Sigmoid colon (tissue), 7 donors: Measurements from ENCODE around the gene IL1R1. TPM values are rescaled to one million over a fixed set of nuclear protein-coding genes. Genes with fewer than 3 reads are reported as not detected.
"Not testable (repeated sequence)": the region's sequence is repeated elsewhere in the genome, so short reads cannot be mapped to it uniquely, and the experiment has no call there.

ENCODE experiments used
- DNase-seq: peaks from one replicate; pipeline ENCODE4 v3.0.0-alpha.2; 2019
- H3K27ac ChIP-seq, 4 donors: fragments of 200-600 bp; sonication (generic); one replicate each; pipeline ENCODE4 v1.5.1; 2016 to 2019; ENCODE audit warnings: mild to moderate bottlenecking in 1 of 4
- H3K27me3 ChIP-seq, 3 donors: fragments of 200-600 bp; sonication (generic); one replicate each; pipeline ENCODE4 v1.5.1; 2019; ENCODE audit warnings: mild to moderate bottlenecking in 1 of 3
- H3K36me3 ChIP-seq, 4 donors: fragments of 200-600 bp; sonication (generic); one replicate each; pipeline ENCODE4 v1.5.1; 2016 to 2019
- H3K4me1 ChIP-seq, 4 donors: fragments of 200-600 bp; sonication (generic); one replicate each; pipeline ENCODE4 v1.5.1; 2017 to 2019
- H3K4me3 ChIP-seq, 4 donors: fragments of 200-600 bp; sonication (generic); one replicate each; pipeline ENCODE4 v1.5.1; 2017 to 2019; ENCODE audit warnings: mild to moderate bottlenecking in 2 of 4, moderate library complexity in 1 of 4
- H3K9me3 ChIP-seq, 4 donors: fragments of 200-600 bp in 3 of 4; sonication (generic) in 3 of 4; one replicate each; pipeline versions ENCODE4 v1.5.1 to v1.6.1; 2013 to 2019
- CTCF ChIP-seq, 4 experiments: fragments of 450-650 bp in 3 of 4; fragments of 200-600 bp in 1 of 4; IDR thresholded peaks; one replicate each; pipeline ENCODE4 v1.5.1; 2016 to 2019; ENCODE audit warnings: antibody characterized with exemption in 4 of 4, mild to moderate bottlenecking in 3 of 4, moderate library complexity in 2 of 4
- EP300 ChIP-seq, 4 donors: sonication (generic); formaldehyde crosslinking; IDR thresholded peaks; one replicate each; pipeline ENCODE4 v1.6.1; 2017; ENCODE audit warnings: antibody characterized with exemption in 4 of 4
- POLR2A ChIP-seq, 2 donors: fragments of 450-650 bp; IDR thresholded peaks; one replicate each; pipeline ENCODE4 v1.6.1; 2016; ENCODE audit warnings: antibody characterized with exemption in 2 of 2, mild to moderate bottlenecking in 2 of 2, moderate library complexity in 2 of 2
- POLR2AphosphoS5 ChIP-seq, 4 donors: sonication (generic); formaldehyde crosslinking; IDR thresholded peaks; one replicate each; pipeline ENCODE4 v1.6.1; 2017; ENCODE audit warnings: antibody characterized with exemption in 4 of 4
- WGBS, 2 donors: extraction: QIAGEN DNeasy Blood & Tissue Kit; methylation state at CpG; one replicate each; pipeline ENCODE4 v1.1.7; 2013; 5-methylcytosine and 5-hydroxymethylcytosine counted together
- intact Hi-C: fragments of 100-400 bp; cut with DNase I; formaldehyde crosslinking; loops from one replicate; pipeline ENCODE4 v1.15.1; 2023
- polyA plus RNA-seq, 3 donors: library from polyadenylated mRNA; stranded (reverse); fragments of 200-250 nt; gene quantifications; one replicate each; pipeline ENCODE4 v1.2.3, GENCODE V29; 2013
- total RNA-seq, 4 donors: library from RNA; depleted of rRNA; stranded (reverse); fragments of >200 nt; gene quantifications; one replicate each; pipeline ENCODE4 v1.1.0, GENCODE V29; 2016
- donor health status: healthy with polysubstance abuse.
- donor health status: Bipolar disorder and iron deficiency.
- donor health status: healthy.

The IL1R1 gene
- total and polyA plus RNA-seq, 7 donors: 14.6 to 144 (median 43.2) TPM

GRCh38 chr2:102101849-102102635 is 40.5 kb upstream of the IL1R1 start:
- DNase-seq: no peak
- H3K9me3 ChIP-seq: no peaks in the 10 kb centered on the region
- H3K4me1 ChIP-seq: peaks cover 0 to 51% (median 20%) of the 10 kb centered on the region in 4 donors
- intact Hi-C loops: loop anchor here (5.0 kb wide), 1 partner anchor 75 kb away; no protein-coding TSS in a partner anchor
- WGBS, 2 donors: 36 to 82% methylated on average over 4 of the region's 4 CpGs
- no peaks in the 10 kb centered on the region for H3K27me3 ChIP-seq
- TF ChIP-seq POLR2A (IDR thresholded peaks at IDR 0.05) (no peak), CTCF (IDR thresholded peaks at IDR 0.05) (no peak), POLR2AphosphoS5 (IDR thresholded peaks at IDR 0.05) (no peak), EP300 (IDR thresholded peaks at IDR 0.05) (no peak)
- H3K4me3 ChIP-seq: no peak overlapping the region
- no peaks in the 10 kb centered on the region for H3K36me3 ChIP-seq
- H3K27ac ChIP-seq: no peak overlapping the region

GRCh38 chr2:102102636-102102948 is 40.0 kb upstream of the IL1R1 start:
- H3K36me3 ChIP-seq, H3K27ac ChIP-seq, H3K9me3 ChIP-seq, H3K27me3 ChIP-seq, H3K4me3 ChIP-seq, DNase-seq: not testable (repeated sequence)
- 62 to 67% methylated on average over 3 of the region's 3 CpGs for WGBS, 2 donors
- intact Hi-C loops: loop anchor here (5.0 kb wide), 1 partner anchor 75 kb away; no protein-coding TSS in a partner anchor
- peaks cover 0 to 51% (median 20%) of the 10 kb centered on the region in 4 donors for H3K4me1 ChIP-seq

GRCh38 chr2:102103284-102103683 is 39.3 kb upstream of the IL1R1 start:
- WGBS, 2 donors: 95 to 96% methylated on average over 8 of the region's 8 CpGs

GRCh38 chr2:102103992-102104871 is 38.3 kb upstream of the IL1R1 start:
- H3K27me3 ChIP-seq: no peaks in the 10 kb centered on the region
- TF ChIP-seq POLR2AphosphoS5 (IDR thresholded peaks at IDR 0.05) (peak in 1 of 4 donors; percentile 60), POLR2A (IDR thresholded peaks at IDR 0.05) (no peak)
- peak; percentile 92 for DNase-seq
- H3K36me3 ChIP-seq: no peaks in the 10 kb centered on the region
- peaks cover 0 to 51% (median 20%) of the 10 kb centered on the region in 4 donors for H3K4me1 ChIP-seq
- WGBS, 2 donors: 24 to 29% methylated on average over 15 of the region's 15 CpGs
- intact Hi-C loops: loop anchor here (2.0 to 5.0 kb wide), 3 partner anchors 39 to 77 kb away; partner anchors contain the start of gene IL1R1
- H3K27ac ChIP-seq: peak overlapping the region; percentile 60 to 81 (median 72)
- no peaks in the 10 kb centered on the region for H3K9me3 ChIP-seq
- H3K4me3 ChIP-seq: peak overlapping the region; percentile 22 to 41 (median 36)

More at GRCh38 chr2:102103284-102103683, 39.3 kb upstream of the IL1R1 start:
- H3K36me3 ChIP-seq: no peaks in the 10 kb centered on the region
- intact Hi-C loops: loop anchor here (5.0 kb wide), 1 partner anchor 76 kb away; no protein-coding TSS in a partner anchor
- no peaks in the 10 kb centered on the region for H3K9me3 ChIP-seq
- DNase-seq: no peak
- TF ChIP-seq POLR2A (IDR thresholded peaks at IDR 0.05): no peak
- no peak for TF ChIP-seq CTCF (IDR thresholded peaks at IDR 0.05)
- TF ChIP-seq POLR2AphosphoS5 (IDR thresholded peaks at IDR 0.05): no peak
- TF ChIP-seq EP300 (IDR thresholded peaks at IDR 0.05): no peak
- H3K4me1 ChIP-seq: peaks cover 0 to 51% (median 20%) of the 10 kb centered on the region in 4 donors
- peak overlapping the region in 1 of 4 donors; percentile 81 for H3K27ac ChIP-seq
- H3K4me3 ChIP-seq: no peak overlapping the region
- no peaks in the 10 kb centered on the region for H3K27me3 ChIP-seq

- DNase-seq: no peak
- Histone ChIP-seq H3K9me3 (no peaks in the 10 kb centered on the region), H3K4me3 (peak overlapping the region in 1 of 4 donors; percentile 41), H3K4me1 (peaks cover 0 to 34% (median 19%) of the 10 kb centered on the region in 4 donors), H3K27ac (peak overlapping the region in 3 of 4 donors; percentile 2 to 81 (median 73)), H3K27me3 (no peaks in the 10 kb centered on the region), H3K36me3 (no peaks in the 10 kb centered on the region)
- intact Hi-C loops: no loop called here
- TF ChIP-seq EP300 (IDR thresholded peaks at IDR 0.05) (no peak), POLR2AphosphoS5 (IDR thresholded peaks at IDR 0.05) (peak in 2 of 4 donors; percentile 15 to 45)
- 9 to 59% methylated on average over 5 of the region's 5 CpGs for WGBS, 2 donors
Measured at GRCh38 chr2:102106133-102106556, 36.4 kb upstream of the IL1R1 start.

- H3K9me3 ChIP-seq, H3K27me3 ChIP-seq, DNase-seq, H3K36me3 ChIP-seq, intact Hi-C loops: not testable (repeated sequence)
- Histone ChIP-seq H3K4me3 (peak overlapping the region in 1 of 4 donors; percentile 41), H3K4me1 (peaks cover 0 to 36% (median 21%) of the 10 kb centered on the region in 4 donors), H3K27ac (peak overlapping the region in 2 of 4 donors; percentile 73 to 81)
- WGBS, 2 donors: 45 to 82% methylated on average over 6 of the region's 6 CpGs
Measured at GRCh38 chr2:102106813-102107740, 35.5 kb upstream of the IL1R1 start.
